GM12878 (cell line): ENCODE measurements around the gene SIAH2. TPM values are rescaled to one million over a fixed set of nuclear protein-coding genes. Genes with fewer than 3 reads are reported as not detected.
"Not testable (repeated sequence)": the region's sequence is repeated elsewhere in the genome, so short reads cannot be mapped to it uniquely, and the experiment has no call there.

Experiments
- ATAC-seq: fragments of 200-7000 bp; cut with Tn5 transposase; 3 replicates; pipeline ENCODE4 v1.9.1; 2020; ENCODE audit warnings: mild to moderate bottlenecking, moderate library complexity
- BruUV-seq: library from RNA; stranded (reverse); fragments of 400-500 nt; replicated peaks from 2 replicates; lab custom pipeline; 2021; lab: Mats Ljungman, UMichigan
- CTCF ChIA-PET: fragments of 300-600 bp; sonication (Branson Sonifier 250); formaldehyde crosslinking; extraction: SDS; loops from one replicate; lab custom pipeline; 2021; ENCODE audit warnings: inconsistent platforms; lab: Yijun Ruan, JAX
- POLR2A ChIA-PET: fragments of 350-600 bp; formaldehyde crosslinking; extraction: SDS; loops from one replicate; lab custom pipeline; 2021; ENCODE audit warnings: inconsistent platforms; lab: Charles Lee
- RAD21 ChIA-PET: fragments of 300-600 bp; sonication (Branson Sonifier 250); formaldehyde crosslinking; loops from one replicate; lab custom pipeline; 2023; ENCODE audit warnings: antibody characterized with exemption; ENCODE audit not compliant: unreplicated experiment; lab: Charles Lee
- SMC1A ChIA-PET: fragments of 300-600 bp; sonication (Branson Sonifier 250); formaldehyde crosslinking; loops from one replicate; lab custom pipeline; 2023; ENCODE audit not compliant: unreplicated experiment, uncharacterized antibody; lab: Charles Lee
- DNase-seq: peaks from one replicate; pipeline ENCODE4 v3.0.0-alpha.2; 2011; ENCODE audit warnings: low read depth, low spot score
- FAIRE-seq: peaks from 3 replicates; lab custom pipeline; 2011; peaks lifted over from hg19 to GRCh38; lab: Jason Lieb, UNC
- H2AFZ ChIP-seq: 2 replicates; pipeline ENCODE4 v1.6.0; 2011; ENCODE audit warnings: low read depth, low read length, control low read depth; ENCODE audit not compliant: control insufficient read depth
- H3K27ac ChIP-seq: 2 replicates; pipeline ENCODE4 v1.5.1; 2011; ENCODE audit warnings: control low read depth; ENCODE audit not compliant: control insufficient read depth, insufficient read depth
- H3K27me3 ChIP-seq, 2 experiments: replicated peaks in 1 of 2; 2 replicates each; pipeline versions ENCODE4 v1.6.0 to v1.6.1; 2011; ENCODE audit warnings: low read length in 1 of 2; ENCODE audit not compliant: control insufficient read depth in 2 of 2, insufficient read depth in 2 of 2
- H3K36me3 ChIP-seq, 2 experiments: 2 replicates each; pipeline ENCODE4 v1.5.1; 2011; ENCODE audit warnings: low read length in 1 of 2; ENCODE audit not compliant: control insufficient read depth in 2 of 2, insufficient read depth in 2 of 2
- H3K4me1 ChIP-seq: 2 replicates; pipeline ENCODE4 v1.6.1; 2011; ENCODE audit warnings: mild to moderate bottlenecking, low read length, moderate library complexity, mixed read lengths; ENCODE audit not compliant: control insufficient read depth, insufficient read depth
- H3K4me2 ChIP-seq: 2 replicates; pipeline ENCODE4 v1.6.0; 2011; ENCODE audit warnings: control low read depth; ENCODE audit not compliant: control insufficient read depth, insufficient read depth
- H3K4me3 ChIP-seq: fragments of 200-600 bp; sonication (generic); 2 replicates; pipeline ENCODE4 v1.5.1; 2016
- H3K79me2 ChIP-seq: 2 replicates; pipeline ENCODE4 v1.6.0; 2011; ENCODE audit warnings: low read length; ENCODE audit not compliant: control insufficient read depth, insufficient read depth
- H3K9ac ChIP-seq: 2 replicates; pipeline ENCODE4 v1.8.0; 2011; ENCODE audit warnings: low read length, control low read depth, mixed read lengths; ENCODE audit not compliant: control insufficient read depth, insufficient read depth
- H3K9me3 ChIP-seq: replicated peaks from 3 replicates; pipeline ENCODE4 v1.5.1; 2011; ENCODE audit warnings: mild to moderate bottlenecking, low read length; ENCODE audit not compliant: control insufficient read depth, insufficient read depth
- H4K20me1 ChIP-seq: 2 replicates; pipeline ENCODE4 v1.6.0; 2011; ENCODE audit not compliant: control insufficient read depth, insufficient read depth
- CREB1 ChIP-seq: IDR thresholded peaks from 2 replicates; pipeline ENCODE4 v1.6.1; 2012; ENCODE audit warnings: low read depth, mild to moderate bottlenecking, inconsistent platforms
- EP300 ChIP-seq, 2 experiments: fragments of 150-350 bp in 1 of 2; IDR thresholded peaks; 2 replicates each; pipeline ENCODE4 v1.6.1; 2011 to 2012; ENCODE audit warnings: low read depth in 2 of 2, low read length in 2 of 2, borderline replicate concordance in 1 of 2, improper control_type of control experiment in 1 of 2, inconsistent platforms in 1 of 2; ENCODE audit not compliant: control insufficient read depth in 1 of 2
- NFYB ChIP-seq: IDR thresholded peaks from 2 replicates; pipeline ENCODE4 v1.6.1; 2011; ENCODE audit warnings: low read depth, mild to moderate bottlenecking, low read length, improper control_type of control experiment, moderate library complexity; ENCODE audit not compliant: insufficient read depth
- WGBS: methylation state at CpG from one replicate; pipeline ENCODE4 v1.1.6; 2016; ENCODE audit warnings: low lambda C conversion rate; ENCODE audit not compliant: insufficient replicate concordance, insufficient coverage; ENCODE audit errors: missing lambda C conversion rate; 5-methylcytosine and 5-hydroxymethylcytosine counted together
- in situ Hi-C: fragments of 300-500 bp; cut with MboI; formaldehyde crosslinking; loops from 9 replicates; pipeline ENCODE4 v1.14.3; 2018; ENCODE audit warnings: mixed read lengths
- intact Hi-C: fragments of 100-400 bp; cut with micrococcal nuclease; formaldehyde crosslinking; loops from one replicate; pipeline ENCODE4 v1.14.2; 2022; ENCODE audit not compliant: unreplicated experiment
- polyA plus RNA-seq, 11 experiments: library from polyadenylated mRNA; depleted of rRNA in 4 of 11; unstranded in 6 of 11; stranded (reverse) in 5 of 11; fragments of >200 nt; fragmentation: Nextera tagmentation in 4 of 11; fragmentation: Illumina TruSeq in 1 of 11; extraction: Ambion mirVana in 4 of 11; extraction: Trizol in 1 of 11; gene quantifications; 1 replicate in 1 of 11; 2 replicates in 10 of 11; pipeline versions ENCODE4 v1.2.1 to v1.2.3, GENCODE V29; 2011 to 2016; ENCODE audit warnings: inconsistent platforms in 2 of 11, missing spikeins in 2 of 11, low read depth in 1 of 11
- total RNA-seq, 4 experiments: library from RNA; depleted of rRNA in 3 of 4; stranded (reverse); fragments of >200 nt in 3 of 4; fragmentation: Illumina TruSeq in 1 of 4; extraction: Trizol in 1 of 4; gene quantifications; 2 replicates each; pipeline versions ENCODE4 v1.2.1 to v1.2.3, GENCODE V29; 2013 to 2021
- TF ChIP-seq, protein P1 (sequence below): fragments of 450-650 bp; IDR thresholded peaks from 2 replicates; pipeline ENCODE4 v1.6.1; 2016; ENCODE audit warnings: mild to moderate bottlenecking, moderate library complexity, borderline replicate concordance
- TF ChIP-seq, protein P2 (sequence below): fragments of 450-650 bp; formaldehyde crosslinking; IDR thresholded peaks from 2 replicates; pipeline ENCODE4 v1.5.0; 2022; ENCODE audit warnings: mild to moderate bottlenecking, missing genetic modification characterization

The SIAH2 gene
- total and polyA plus RNA-seq, 10 of the 15 experiments (the other 5 are each of a cell fraction or from before 2014, with no cell fraction given), result 3.3 to 51.5 (median 29.7) TPM

DNA sequence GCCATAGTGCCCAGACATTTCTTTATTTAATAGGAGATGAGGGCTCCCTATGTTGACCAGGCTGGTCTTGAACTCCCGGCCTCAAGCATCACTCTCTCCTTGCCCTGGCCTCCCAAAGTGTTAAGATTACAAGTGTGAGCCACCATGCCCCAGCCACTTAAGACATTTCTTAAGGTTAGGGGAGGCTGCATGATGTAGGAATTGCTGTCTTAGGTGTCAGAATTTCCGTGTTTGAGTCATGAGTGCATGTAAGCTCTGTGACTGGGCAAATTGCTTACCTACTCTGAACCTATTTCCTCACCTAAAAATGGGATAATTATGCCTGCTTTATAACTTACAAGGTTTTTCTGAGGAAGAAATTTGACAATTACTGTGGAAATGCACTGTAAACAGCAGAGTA lies 34.2 kb upstream of the SIAH2 start:
- no peak overlapping the region for H3K9ac ChIP-seq
- no peaks in the 10 kb centered on the region for H3K36me3 ChIP-seq
- H3K27ac ChIP-seq, result no peak overlapping the region
- POLR2A ChIA-PET, result no interaction called here
- WGBS, result 46% methylated on average over 2 of the region's 2 CpGs
- BruUV-seq, result no TSS peak
- H3K79me2 ChIP-seq, result no peaks in the 10 kb centered on the region
- H3K4me3 ChIP-seq, result no peak overlapping the region
- H4K20me1 ChIP-seq, result no peaks in the 10 kb centered on the region
- intact Hi-C loops (no loop called here), in situ Hi-C loops (no loop called here)
- H3K9me3 ChIP-seq, result no peaks in the 10 kb centered on the region
- CTCF ChIA-PET, result interaction anchor here (1.9 kb wide), 1 partner anchor 9 kb away, joined by 9 read pairs; no protein-coding TSS in a partner anchor
- H3K4me1 ChIP-seq, result no peaks in the 10 kb centered on the region; the same call in 1 of the 2 replicates
- SMC1A ChIA-PET, result no interaction called here
- H3K4me2 ChIP-seq, result no peak overlapping the region
- TF ChIP-seq, protein P1, sequence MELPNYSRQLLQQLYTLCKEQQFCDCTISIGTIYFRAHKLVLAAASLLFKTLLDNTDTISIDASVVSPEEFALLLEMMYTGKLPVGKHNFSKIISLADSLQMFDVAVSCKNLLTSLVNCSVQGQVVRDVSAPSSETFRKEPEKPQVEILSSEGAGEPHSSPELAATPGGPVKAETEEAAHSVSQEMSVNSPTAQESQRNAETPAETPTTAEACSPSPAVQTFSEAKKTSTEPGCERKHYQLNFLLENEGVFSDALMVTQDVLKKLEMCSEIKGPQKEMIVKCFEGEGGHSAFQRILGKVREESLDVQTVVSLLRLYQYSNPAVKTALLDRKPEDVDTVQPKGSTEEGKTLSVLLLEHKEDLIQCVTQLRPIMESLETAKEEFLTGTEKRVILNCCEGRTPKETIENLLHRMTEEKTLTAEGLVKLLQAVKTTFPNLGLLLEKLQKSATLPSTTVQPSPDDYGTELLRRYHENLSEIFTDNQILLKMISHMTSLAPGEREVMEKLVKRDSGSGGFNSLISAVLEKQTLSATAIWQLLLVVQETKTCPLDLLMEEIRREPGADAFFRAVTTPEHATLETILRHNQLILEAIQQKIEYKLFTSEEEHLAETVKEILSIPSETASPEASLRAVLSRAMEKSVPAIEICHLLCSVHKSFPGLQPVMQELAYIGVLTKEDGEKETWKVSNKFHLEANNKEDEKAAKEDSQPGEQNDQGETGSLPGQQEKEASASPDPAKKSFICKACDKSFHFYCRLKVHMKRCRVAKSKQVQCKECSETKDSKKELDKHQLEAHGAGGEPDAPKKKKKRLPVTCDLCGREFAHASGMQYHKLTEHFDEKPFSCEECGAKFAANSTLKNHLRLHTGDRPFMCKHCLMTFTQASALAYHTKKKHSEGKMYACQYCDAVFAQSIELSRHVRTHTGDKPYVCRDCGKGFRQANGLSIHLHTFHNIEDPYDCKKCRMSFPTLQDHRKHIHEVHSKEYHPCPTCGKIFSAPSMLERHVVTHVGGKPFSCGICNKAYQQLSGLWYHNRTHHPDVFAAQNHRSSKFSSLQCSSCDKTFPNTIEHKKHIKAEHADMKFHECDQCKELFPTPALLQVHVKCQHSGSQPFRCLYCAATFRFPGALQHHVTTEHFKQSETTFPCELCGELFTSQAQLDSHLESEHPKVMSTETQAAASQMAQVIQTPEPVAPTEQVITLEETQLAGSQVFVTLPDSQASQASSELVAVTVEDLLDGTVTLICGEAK, result no peak
- TF ChIP-seq, protein P2, sequence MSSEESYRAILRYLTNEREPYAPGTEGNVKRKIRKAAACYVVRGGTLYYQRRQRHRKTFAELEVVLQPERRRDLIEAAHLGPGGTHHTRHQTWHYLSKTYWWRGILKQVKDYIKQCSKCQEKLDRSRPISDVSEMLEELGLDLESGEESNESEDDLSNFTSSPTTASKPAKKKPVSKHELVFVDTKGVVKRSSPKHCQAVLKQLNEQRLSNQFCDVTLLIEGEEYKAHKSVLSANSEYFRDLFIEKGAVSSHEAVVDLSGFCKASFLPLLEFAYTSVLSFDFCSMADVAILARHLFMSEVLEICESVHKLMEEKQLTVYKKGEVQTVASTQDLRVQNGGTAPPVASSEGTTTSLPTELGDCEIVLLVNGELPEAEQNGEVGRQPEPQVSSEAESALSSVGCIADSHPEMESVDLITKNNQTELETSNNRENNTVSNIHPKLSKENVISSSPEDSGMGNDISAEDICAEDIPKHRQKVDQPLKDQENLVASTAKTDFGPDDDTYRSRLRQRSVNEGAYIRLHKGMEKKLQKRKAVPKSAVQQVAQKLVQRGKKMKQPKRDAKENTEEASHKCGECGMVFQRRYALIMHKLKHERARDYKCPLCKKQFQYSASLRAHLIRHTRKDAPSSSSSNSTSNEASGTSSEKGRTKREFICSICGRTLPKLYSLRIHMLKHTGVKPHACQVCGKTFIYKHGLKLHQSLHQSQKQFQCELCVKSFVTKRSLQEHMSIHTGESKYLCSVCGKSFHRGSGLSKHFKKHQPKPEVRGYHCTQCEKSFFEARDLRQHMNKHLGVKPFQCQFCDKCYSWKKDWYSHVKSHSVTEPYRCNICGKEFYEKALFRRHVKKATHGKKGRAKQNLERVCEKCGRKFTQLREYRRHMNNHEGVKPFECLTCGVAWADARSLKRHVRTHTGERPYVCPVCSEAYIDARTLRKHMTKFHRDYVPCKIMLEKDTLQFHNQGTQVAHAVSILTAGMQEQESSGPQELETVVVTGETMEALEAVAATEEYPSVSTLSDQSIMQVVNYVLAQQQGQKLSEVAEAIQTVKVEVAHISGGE, result no peak
- TF ChIP-seq CREB1 (no peak), NFYB (no peak), EP300 (IDR thresholded peaks at IDR 0.05; ENCODE audit: borderline replicate concordance in 1 of 2, control insufficient read depth in 1 of 2, low read depth in 2 of 2, low read length in 2 of 2) (no peak)
- RAD21 ChIA-PET, result no interaction called here
- H3K27me3 ChIP-seq, result peaks cover 0 to 4% of the 10 kb centered on the region in 2 experiments; a peak in 3 of 4 replicates
- no peak overlapping the region for H2AFZ ChIP-seq
- ATAC-seq (no peak), FAIRE-seq (no peak), DNase-seq (no peak)

DNA sequence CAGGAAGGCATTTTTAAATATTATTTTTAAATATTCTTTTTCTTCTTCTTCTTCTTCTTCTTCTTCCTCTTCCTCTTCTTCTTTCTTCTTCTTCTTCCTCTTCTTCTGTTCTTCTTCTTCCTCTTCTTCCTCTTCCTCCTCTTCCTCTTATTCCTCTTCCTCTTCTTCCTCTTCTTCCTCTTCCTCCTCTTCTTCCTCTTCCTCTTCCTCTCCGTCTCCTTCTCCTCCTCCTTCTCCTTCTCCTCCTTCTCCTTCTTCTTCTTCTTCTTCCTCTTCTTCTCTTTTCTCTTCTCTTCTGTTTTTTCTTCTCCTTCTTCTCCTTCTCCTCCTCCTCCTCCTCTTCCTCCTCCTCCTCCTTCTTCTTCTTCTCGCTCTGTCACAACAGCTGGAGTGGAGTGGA lies 33.6 kb upstream of the SIAH2 start:
- H3K9me3 ChIP-seq, H3K27me3 ChIP-seq, DNase-seq, H3K27ac ChIP-seq, H3K4me1 ChIP-seq, H2AFZ ChIP-seq, ATAC-seq, H3K4me3 ChIP-seq, H4K20me1 ChIP-seq, BruUV-seq, FAIRE-seq, H3K79me2 ChIP-seq, H3K4me2 ChIP-seq, POLR2A ChIA-PET, SMC1A ChIA-PET, H3K9ac ChIP-seq, intact Hi-C loops, H3K36me3 ChIP-seq, in situ Hi-C loops, RAD21 ChIA-PET: not testable (repeated sequence)
- 47% methylated on average over 2 of the region's 2 CpGs for WGBS
- CTCF ChIA-PET, result interaction anchor here (1.9 kb wide), 1 partner anchor 9 kb away, joined by 9 read pairs; no protein-coding TSS in a partner anchor
